Karpas-422 (cell line): ENCODE measurements around the gene PDE6D. TPM values are rescaled to one million over a fixed set of nuclear protein-coding genes. Genes with fewer than 3 reads are reported as not detected.

ENCODE experiments used
- small RNA-seq: library from RNA; depleted of rRNA; stranded (forward); fragments of <200 nt; gene quantifications from one replicate; pipeline ENCODE3, GENCODE V24; 2014
- total RNA-seq: library from RNA; depleted of rRNA; stranded (reverse); fragments of >200 nt; shearing (Covaris generic); gene quantifications from 2 replicates; pipeline ENCODE4 v1.2.3, GENCODE V29; 2014; ENCODE audit warnings: low replicate concordance; rRNA removed

PDE6D gene
- total RNA-seq, 1 experiment from 2014 or later, result 87.8 TPM

Small RNAs within 50 kb of the gene (small RNA-seq; reads per million reads assigned to genes)
- gene AC073476.4 (not detected), gene RF00015 (not detected)

Other genes starting within 250 kb of the PDE6D start
- gene TEX44, start 188.4 kb downstream of the PDE6D start, total RNA-seq, result not detected in 2 replicates
- 1,532 and 1,657 TPM in 2 replicates for gene PTMA, start 72.8 kb downstream of the PDE6D start, total RNA-seq
- 40.4 and 67.6 TPM in 2 replicates for gene COPS7B, start 5.2 kb upstream of the PDE6D start, total RNA-seq
- gene NPPC, start 145.1 kb upstream of the PDE6D start, total RNA-seq, result not detected in 2 replicates
- 15.8 and 19.0 TPM in 2 replicates for gene DIS3L2, start 180.4 kb upstream of the PDE6D start, total RNA-seq